ENCODE data around the gene UGGT2.
"Not testable (repeated sequence)": the region's sequence is repeated elsewhere in the genome, so short reads cannot be mapped to it uniquely, and the experiment has no call there.

Gene UGGT2

GRCh38 chr13:95882121-95882520 lies 171.1 kb downstream of the UGGT2 start:
- FAIRE-seq = no peak

- no peak for FAIRE-seq
These were observed 172.9 kb downstream of the UGGT2 start for GRCh38 chr13:95880331-95880730.

GRCh38 chr13:95874286-95874685 lies 178.9 kb downstream of the UGGT2 start:
- no peak for FAIRE-seq

GRCh38 chr13:95870421-95870820 lies 182.8 kb downstream of the UGGT2 start:
- no peak for FAIRE-seq

- FAIRE-seq = no peak
These were observed 188.1 kb downstream of the UGGT2 start for GRCh38 chr13:95865080-95865615.

- FAIRE-seq = no peak
These were observed 190.8 kb downstream of the UGGT2 start for GRCh38 chr13:95862408-95862807.

- no peak for FAIRE-seq
These were observed 191.9 kb downstream of the UGGT2 start for GRCh38 chr13:95861296-95861695.

- no peak for FAIRE-seq
These were observed 194.7 kb downstream of the UGGT2 start for GRCh38 chr13:95858286-95859075.

- not testable (repeated sequence) for FAIRE-seq
These were observed 207.5 kb downstream of the UGGT2 start for GRCh38 chr13:95845656-95846055.

- no peak for FAIRE-seq
These were observed 210.3 kb downstream of the UGGT2 start for GRCh38 chr13:95842898-95843297.

GRCh38 chr13:95841894-95842293 lies 211.3 kb downstream of the UGGT2 start:
- no peak for FAIRE-seq

- peak; percentile 67 for FAIRE-seq
These were observed 219.0 kb downstream of the UGGT2 start for GRCh38 chr13:95834134-95834765.

- no peak for FAIRE-seq
These were observed 219.5 kb downstream of the UGGT2 start for GRCh38 chr13:95833719-95834118.

- no peak for FAIRE-seq
These were observed 220.1 kb downstream of the UGGT2 start for GRCh38 chr13:95833126-95833525.

GRCh38 chr13:95822303-95822702 lies 230.9 kb downstream of the UGGT2 start:
- FAIRE-seq = no peak

- FAIRE-seq = no peak
These were observed 238.7 kb downstream of the UGGT2 start for GRCh38 chr13:95814495-95814894.

GRCh38 chr13:95813139-95813538 lies 240.1 kb downstream of the UGGT2 start:
- FAIRE-seq = no peak

GRCh38 chr13:95809429-95809828 lies 243.8 kb downstream of the UGGT2 start:
- no peak for FAIRE-seq

- FAIRE-seq = no peak
These were observed 247.3 kb downstream of the UGGT2 start for GRCh38 chr13:95805921-95806320.

- no peak for FAIRE-seq
These were observed 251.4 kb downstream of the UGGT2 start for GRCh38 chr13:95801825-95802224.

- FAIRE-seq = no peak
These were observed 252.8 kb downstream of the UGGT2 start for GRCh38 chr13:95800436-95800835.

GRCh38 chr13:95797016-95797415 lies 256.2 kb downstream of the UGGT2 start:
- no peak for FAIRE-seq

GRCh38 chr13:95793781-95794180 lies 259.4 kb downstream of the UGGT2 start:
- FAIRE-seq = no peak

- no peak for FAIRE-seq
These were observed 260.1 kb downstream of the UGGT2 start for GRCh38 chr13:95793018-95793555.

All from TTC549 (cell line).